Sigmoid colon (tissue), 7 donors: ENCODE measurements around the gene CASZ1. TPM values are rescaled to one million over a fixed set of nuclear protein-coding genes. Genes with fewer than 3 reads are reported as not detected.

Experiments used
- DNase-seq: peaks from one replicate; pipeline ENCODE4 v3.0.0-alpha.2; 2019
- H3K27ac ChIP-seq, 4 donors: fragments of 200-600 bp; sonication (generic); one replicate each; pipeline ENCODE4 v1.5.1; 2016 to 2019; ENCODE audit warnings: mild to moderate bottlenecking in 1 of 4
- H3K27me3 ChIP-seq, 3 donors: fragments of 200-600 bp; sonication (generic); one replicate each; pipeline ENCODE4 v1.5.1; 2019; ENCODE audit warnings: mild to moderate bottlenecking in 1 of 3
- H3K36me3 ChIP-seq, 4 donors: fragments of 200-600 bp; sonication (generic); one replicate each; pipeline ENCODE4 v1.5.1; 2016 to 2019
- H3K4me1 ChIP-seq, 4 donors: fragments of 200-600 bp; sonication (generic); one replicate each; pipeline ENCODE4 v1.5.1; 2017 to 2019
- H3K4me3 ChIP-seq, 4 donors: fragments of 200-600 bp; sonication (generic); one replicate each; pipeline ENCODE4 v1.5.1; 2017 to 2019; ENCODE audit warnings: mild to moderate bottlenecking in 2 of 4, moderate library complexity in 1 of 4
- H3K9me3 ChIP-seq, 4 donors: fragments of 200-600 bp in 3 of 4; sonication (generic) in 3 of 4; one replicate each; pipeline versions ENCODE4 v1.5.1 to v1.6.1; 2013 to 2019
- CTCF ChIP-seq, 4 experiments: fragments of 450-650 bp in 3 of 4; fragments of 200-600 bp in 1 of 4; IDR thresholded peaks; one replicate each; pipeline ENCODE4 v1.5.1; 2016 to 2019; ENCODE audit warnings: antibody characterized with exemption in 4 of 4, mild to moderate bottlenecking in 3 of 4, moderate library complexity in 2 of 4
- EP300 ChIP-seq, 4 donors: sonication (generic); formaldehyde crosslinking; IDR thresholded peaks; one replicate each; pipeline ENCODE4 v1.6.1; 2017; ENCODE audit warnings: antibody characterized with exemption in 4 of 4
- POLR2A ChIP-seq, 2 donors: fragments of 450-650 bp; IDR thresholded peaks; one replicate each; pipeline ENCODE4 v1.6.1; 2016; ENCODE audit warnings: antibody characterized with exemption in 2 of 2, mild to moderate bottlenecking in 2 of 2, moderate library complexity in 2 of 2
- POLR2AphosphoS5 ChIP-seq, 4 donors: sonication (generic); formaldehyde crosslinking; IDR thresholded peaks; one replicate each; pipeline ENCODE4 v1.6.1; 2017; ENCODE audit warnings: antibody characterized with exemption in 4 of 4
- WGBS, 2 donors: extraction: QIAGEN DNeasy Blood & Tissue Kit; methylation state at CpG; one replicate each; pipeline ENCODE4 v1.1.7; 2013; 5-methylcytosine and 5-hydroxymethylcytosine counted together
- intact Hi-C: fragments of 100-400 bp; cut with DNase I; formaldehyde crosslinking; loops from one replicate; pipeline ENCODE4 v1.15.1; 2023
- polyA plus RNA-seq, 3 donors: library from polyadenylated mRNA; stranded (reverse); fragments of 200-250 nt; gene quantifications; one replicate each; pipeline ENCODE4 v1.2.3, GENCODE V29; 2013
- total RNA-seq, 4 donors: library from RNA; depleted of rRNA; stranded (reverse); fragments of >200 nt; gene quantifications; one replicate each; pipeline ENCODE4 v1.1.0, GENCODE V29; 2016
- donor health status: healthy with polysubstance abuse.
- donor health status: Bipolar disorder and iron deficiency.
- donor health status: healthy.

Gene CASZ1
- total and polyA plus RNA-seq, 7 donors, result 4.2 to 47.9 (median 23.6) TPM

- peak overlapping the region in 1 of 4 donors; percentile 65 for H3K27ac ChIP-seq
- H3K4me3 ChIP-seq, result no peak overlapping the region
- DNase-seq, result no peak
- intact Hi-C loops, result no loop called here
- TF ChIP-seq POLR2AphosphoS5 (IDR thresholded peaks at IDR 0.05) (no peak), CTCF (IDR thresholded peaks at IDR 0.05) (no peak), POLR2A (IDR thresholded peaks at IDR 0.05) (no peak), EP300 (IDR thresholded peaks at IDR 0.05) (no peak)
- H3K4me1 ChIP-seq, result peaks cover 0 to 69% (median 34%) of the 10 kb centered on the region in 4 donors
- H3K36me3 ChIP-seq, result no peaks in the 10 kb centered on the region
- no peaks in the 10 kb centered on the region for H3K9me3 ChIP-seq
- H3K27me3 ChIP-seq, result no peaks in the 10 kb centered on the region
- WGBS, 2 donors, result 86 to 88% methylated on average over 7 of the region's 7 CpGs
Observed at GRCh38 chr1:10772711-10773110, 23.7 kb downstream of the CASZ1 start.

- Histone ChIP-seq H3K9me3 (no peaks in the 10 kb centered on the region), H3K36me3 (no peaks in the 10 kb centered on the region), H3K4me1 (peaks cover 0 to 74% (median 32%) of the 10 kb centered on the region in 4 donors), H3K27me3 (no peaks in the 10 kb centered on the region), H3K27ac (peak overlapping the region in 1 of 4 donors; percentile 65), H3K4me3 (no peak overlapping the region)
- 52 to 64% methylated on average over 8 of the region's 8 CpGs for WGBS, 2 donors
- no peak for TF ChIP-seq POLR2A (IDR thresholded peaks at IDR 0.05)
- no peak for TF ChIP-seq CTCF (IDR thresholded peaks at IDR 0.05)
- no peak for TF ChIP-seq POLR2AphosphoS5 (IDR thresholded peaks at IDR 0.05)
- no peak for TF ChIP-seq EP300 (IDR thresholded peaks at IDR 0.05)
- no peak for DNase-seq
- intact Hi-C loops, result no loop called here
Observed at GRCh38 chr1:10771789-10772188, 24.7 kb downstream of the CASZ1 start.

- WGBS, 2 donors, result 90 to 96% methylated on average over 7 of the region's 7 CpGs
- H3K9me3 ChIP-seq, result no peaks in the 10 kb centered on the region
- no peak for DNase-seq
- no peak overlapping the region for H3K27ac ChIP-seq
- H3K27me3 ChIP-seq, result no peaks in the 10 kb centered on the region
- intact Hi-C loops, result no loop called here
- peaks cover 0 to 69% (median 24%) of the 10 kb centered on the region in 4 donors for H3K4me1 ChIP-seq
- no peaks in the 10 kb centered on the region for H3K36me3 ChIP-seq
- TF ChIP-seq POLR2AphosphoS5 (IDR thresholded peaks at IDR 0.05) (no peak), POLR2A (IDR thresholded peaks at IDR 0.05) (no peak)
- no peak overlapping the region for H3K4me3 ChIP-seq
Observed at GRCh38 chr1:10768552-10768951, 27.9 kb downstream of the CASZ1 start.

- H3K27me3 ChIP-seq, result no peaks in the 10 kb centered on the region
- no peak overlapping the region for H3K4me3 ChIP-seq
- no peaks in the 10 kb centered on the region for H3K36me3 ChIP-seq
- WGBS, 2 donors, result 81 to 88% methylated on average over 9 of the region's 9 CpGs
- H3K27ac ChIP-seq, result peak overlapping the region in 1 of 4 donors; percentile 65
- DNase-seq, result no peak
- TF ChIP-seq POLR2AphosphoS5 (IDR thresholded peaks at IDR 0.05), result no peak
- no peak for TF ChIP-seq CTCF (IDR thresholded peaks at IDR 0.05)
- TF ChIP-seq POLR2A (IDR thresholded peaks at IDR 0.05), result no peak
- no peak for TF ChIP-seq EP300 (IDR thresholded peaks at IDR 0.05)
- intact Hi-C loops, result no loop called here
- H3K4me1 ChIP-seq, result peaks cover 0 to 67% (median 22%) of the 10 kb centered on the region in 4 donors
- no peaks in the 10 kb centered on the region for H3K9me3 ChIP-seq
Observed at GRCh38 chr1:10767282-10767681, 29.2 kb downstream of the CASZ1 start.

GRCh38 chr1:10765734-10766478, 30.5 kb downstream of the CASZ1 start:
- TF ChIP-seq POLR2AphosphoS5 (IDR thresholded peaks at IDR 0.05) (peak in 2 of 4 donors; percentile 34 to 48), POLR2A (IDR thresholded peaks at IDR 0.05) (no peak)
- intact Hi-C loops, result no loop called here
- H3K27me3 ChIP-seq, result no peaks in the 10 kb centered on the region
- DNase-seq, result no peak
- WGBS, 2 donors, result 13 to 60% methylated on average over 17 of the region's 17 CpGs
- peaks cover 0 to 68% (median 32%) of the 10 kb centered on the region in 4 donors for H3K4me1 ChIP-seq
- H3K9me3 ChIP-seq, result no peaks in the 10 kb centered on the region
- H3K27ac ChIP-seq, result peak overlapping the region in 3 of 4 donors; percentile 25 to 65 (median 34)
- H3K4me3 ChIP-seq, result peak overlapping the region in 1 of 4 donors; percentile 3
- no peaks in the 10 kb centered on the region for H3K36me3 ChIP-seq
